ENCODE data around the gene CERT1.

The CERT1 gene

GRCh38 chr5:75551471-75551870, 40.0 kb upstream of the CERT1 start:
- TF ChIP-seq CTCF (conservative IDR thresholded peaks at IDR 0.05; ENCODE audit: control insufficient read depth, insufficient read depth, low read depth, low read length), result no peak
- peak; percentile 85 for DNase-seq (ENCODE audit: low read depth)
- no peak overlapping the region for H3K4me3 ChIP-seq (ENCODE audit: control insufficient read depth, low read depth, low read length)

- H3K4me3 ChIP-seq (ENCODE audit: control insufficient read depth, low read depth, low read length), result no peak overlapping the region
- TF ChIP-seq CTCF (conservative IDR thresholded peaks at IDR 0.05; ENCODE audit: control insufficient read depth, insufficient read depth, low read depth, low read length), result no peak
- DNase-seq (ENCODE audit: low read depth), result no peak
Measured at GRCh38 chr5:75550597-75550996, 39.2 kb upstream of the CERT1 start.

- DNase-seq (ENCODE audit: low read depth), result no peak
- H3K4me3 ChIP-seq (ENCODE audit: control insufficient read depth, low read depth, low read length), result no peak overlapping the region
- no peak for TF ChIP-seq CTCF (conservative IDR thresholded peaks at IDR 0.05; ENCODE audit: control insufficient read depth, insufficient read depth, low read depth, low read length)
Measured at GRCh38 chr5:75547812-75548211, 36.4 kb upstream of the CERT1 start.

GRCh38 chr5:75546830-75547229, 35.4 kb upstream of the CERT1 start:
- no peak for DNase-seq (ENCODE audit: low read depth)
- TF ChIP-seq CTCF (conservative IDR thresholded peaks at IDR 0.05; ENCODE audit: control insufficient read depth, insufficient read depth, low read depth, low read length), result no peak
- no peak overlapping the region for H3K4me3 ChIP-seq (ENCODE audit: control insufficient read depth, low read depth, low read length)

- H3K4me3 ChIP-seq (ENCODE audit: control insufficient read depth, low read depth, low read length), result no peak overlapping the region
- no peak for TF ChIP-seq CTCF (conservative IDR thresholded peaks at IDR 0.05; ENCODE audit: control insufficient read depth, insufficient read depth, low read depth, low read length)
- no peak for DNase-seq (ENCODE audit: low read depth)
Measured at GRCh38 chr5:75545131-75545530, 33.7 kb upstream of the CERT1 start.

GRCh38 chr5:75538211-75538610, 26.8 kb upstream of the CERT1 start:
- H3K4me3 ChIP-seq (ENCODE audit: control insufficient read depth, low read depth, low read length), result no peak overlapping the region
- peak; percentile 19 for DNase-seq (ENCODE audit: low read depth)
- TF ChIP-seq CTCF (conservative IDR thresholded peaks at IDR 0.05; ENCODE audit: control insufficient read depth, insufficient read depth, low read depth, low read length), result no peak

- TF ChIP-seq CTCF (conservative IDR thresholded peaks at IDR 0.05; ENCODE audit: control insufficient read depth, insufficient read depth, low read depth, low read length), result no peak
- no peak overlapping the region for H3K4me3 ChIP-seq (ENCODE audit: control insufficient read depth, low read depth, low read length)
- no peak for DNase-seq (ENCODE audit: low read depth)
Measured at GRCh38 chr5:75536694-75537360, 25.4 kb upstream of the CERT1 start.

Measured in fibroblast of mammary gland (primary cell).